ENCODE data around the gene RPTOR.

Gene RPTOR

GRCh38 chr17:80770881-80771611, 226.4 kb downstream of the RPTOR start:
- no peak for DNase-seq

DNA sequence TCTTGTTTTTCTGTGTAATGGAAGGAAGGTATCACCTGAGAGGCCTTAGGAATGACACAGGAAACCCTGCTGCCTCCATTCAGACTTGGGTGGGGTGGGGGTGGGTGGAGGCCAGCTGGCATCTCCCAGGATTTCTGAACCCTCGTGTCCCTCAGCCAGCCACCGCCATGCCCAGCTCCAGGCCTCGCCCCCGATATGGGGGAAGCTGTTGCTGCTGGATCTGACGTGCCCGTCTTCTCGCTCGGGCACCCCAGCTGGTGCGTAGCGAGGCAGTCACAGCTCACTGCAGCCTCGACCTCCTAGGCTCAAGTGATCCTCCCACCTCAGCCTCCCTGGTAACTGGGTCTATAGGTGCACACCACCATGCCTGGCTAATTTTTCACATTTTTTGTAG, 227.0 kb downstream of the RPTOR start:
- DNase-seq, result no peak

DNA sequence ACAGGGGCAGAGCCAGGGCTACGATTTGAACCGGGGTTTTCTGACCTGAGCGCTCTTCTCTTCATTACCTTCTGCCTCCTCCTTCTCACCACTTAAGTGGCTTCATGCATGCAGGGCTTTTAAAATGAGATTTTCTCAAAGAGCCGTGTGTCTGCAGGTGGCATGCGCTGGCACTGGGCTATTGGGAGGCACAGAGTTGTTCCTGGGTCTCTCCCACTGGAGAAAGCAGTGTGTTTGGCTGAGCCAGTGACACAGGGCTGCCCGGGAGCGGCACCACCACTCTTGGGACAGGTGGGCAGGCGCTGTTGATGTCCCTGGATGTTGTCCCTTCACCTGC, 228.2 kb downstream of the RPTOR start:
- no peak for DNase-seq

GRCh38 chr17:80773243-80773991, 228.8 kb downstream of the RPTOR start:
- no peak for DNase-seq

- no peak for DNase-seq
Observed at GRCh38 chr17:80774146-80774545, 229.5 kb downstream of the RPTOR start.

DNA sequence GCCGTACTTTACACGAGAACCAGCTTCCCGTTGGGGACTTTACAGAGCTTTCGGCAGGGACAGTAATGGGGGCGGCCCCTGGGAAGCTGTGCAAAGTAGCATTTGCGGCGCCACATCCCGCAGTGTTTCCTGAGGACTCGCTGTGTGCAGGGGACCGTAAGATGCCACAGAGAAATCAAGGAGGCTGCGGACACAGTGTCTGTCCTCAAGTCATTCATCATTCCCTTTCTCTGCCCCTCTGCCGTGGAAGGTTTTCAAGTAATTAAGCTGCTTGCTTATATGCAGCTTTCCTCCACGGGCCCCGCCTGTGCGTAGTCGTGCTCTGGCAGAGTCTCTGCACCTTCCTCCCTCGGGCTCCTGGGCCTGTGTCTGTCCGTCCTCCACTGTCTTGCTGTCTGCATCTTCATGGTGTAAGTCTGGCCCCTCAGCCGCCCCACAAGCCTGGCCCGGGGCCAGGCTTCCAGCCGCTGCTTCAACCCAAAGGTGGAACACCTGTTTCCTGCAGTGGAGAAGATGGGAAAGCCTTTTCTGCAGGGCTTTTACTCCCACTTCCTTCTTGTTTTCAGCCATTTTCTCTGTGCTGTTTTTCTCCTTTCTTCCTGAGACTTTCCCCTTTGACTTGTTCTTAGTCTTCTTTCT, 230.1 kb downstream of the RPTOR start:
- no peak for DNase-seq

DNA sequence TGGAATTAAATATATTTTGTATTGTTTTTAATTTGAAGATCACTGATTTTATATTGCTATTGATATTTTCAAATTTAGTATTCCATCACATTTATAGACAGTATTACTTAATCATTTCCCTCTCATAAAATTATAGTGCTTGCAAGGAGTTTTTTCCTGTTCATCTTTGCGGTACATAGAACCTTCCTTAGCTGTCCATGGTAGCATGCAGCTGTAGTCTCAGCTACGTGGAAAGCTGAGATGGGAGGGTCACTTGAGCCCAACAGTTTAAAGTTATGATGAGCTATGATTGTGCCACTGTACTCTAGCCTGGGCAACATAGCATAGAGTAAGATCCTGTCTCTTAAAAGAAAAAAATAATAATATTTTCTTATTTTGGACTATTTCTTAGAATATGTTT, 231.2 kb downstream of the RPTOR start:
- DNase-seq, result no peak

DNA sequence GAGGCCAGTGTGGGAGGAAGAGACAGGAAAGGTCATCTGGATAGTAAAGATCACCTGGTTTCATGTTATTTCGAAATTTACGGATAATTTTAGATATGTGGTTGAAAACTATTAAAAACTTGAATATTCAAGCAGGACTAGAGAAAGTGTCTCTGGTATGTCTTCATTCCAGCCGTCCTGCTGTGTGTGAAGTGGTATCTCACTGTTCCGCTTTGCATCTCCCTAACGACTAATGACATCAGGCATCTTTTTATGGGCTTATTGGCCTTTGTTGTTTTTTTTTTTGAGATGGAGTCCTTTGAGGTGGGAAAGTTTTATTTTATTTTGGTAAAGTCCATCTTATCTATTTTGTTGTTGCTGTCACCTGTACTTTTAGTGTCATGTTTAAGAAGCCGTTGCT, 232.6 kb downstream of the RPTOR start:
- DNase-seq, result no peak

DNA sequence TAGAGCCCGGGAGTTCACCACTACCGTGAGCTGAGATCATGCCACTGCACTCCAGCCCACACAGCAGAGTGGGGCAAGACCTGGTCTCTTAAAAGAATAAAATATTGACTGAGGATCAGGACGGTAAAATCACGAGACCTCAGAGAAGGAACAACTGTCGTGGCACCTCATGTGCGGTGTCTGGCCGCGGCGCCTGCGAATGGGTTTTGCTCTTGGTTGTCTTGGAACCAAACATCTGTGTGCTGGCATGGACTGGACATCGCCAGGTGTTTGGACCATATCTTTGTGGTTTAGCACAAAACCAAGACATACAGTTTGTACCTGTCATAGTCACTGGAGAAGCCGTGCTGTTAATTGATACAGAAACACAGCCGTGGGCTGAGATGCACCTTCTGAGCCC, 234.1 kb downstream of the RPTOR start:
- DNase-seq, result no peak

DNA sequence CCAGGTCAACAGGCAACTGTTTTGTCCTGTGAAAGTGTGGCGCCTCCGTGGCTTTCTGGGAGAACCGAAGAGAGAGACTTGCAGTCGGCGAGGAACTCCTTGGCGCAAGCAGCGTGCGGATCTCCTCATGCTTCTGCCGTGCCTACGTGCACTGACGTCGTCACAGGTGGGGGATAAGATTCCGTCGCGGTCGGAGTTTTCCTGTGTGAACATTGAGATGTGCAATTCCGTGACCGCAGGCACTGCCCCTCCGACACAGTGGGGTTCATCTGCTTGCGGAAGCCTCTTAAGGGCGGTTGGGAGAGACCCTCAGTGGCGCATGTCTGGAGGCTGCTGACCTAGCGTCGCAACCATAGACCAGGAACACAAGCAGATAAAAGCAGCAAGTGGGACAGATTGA, 234.7 kb downstream of the RPTOR start:
- no peak for DNase-seq

DNA sequence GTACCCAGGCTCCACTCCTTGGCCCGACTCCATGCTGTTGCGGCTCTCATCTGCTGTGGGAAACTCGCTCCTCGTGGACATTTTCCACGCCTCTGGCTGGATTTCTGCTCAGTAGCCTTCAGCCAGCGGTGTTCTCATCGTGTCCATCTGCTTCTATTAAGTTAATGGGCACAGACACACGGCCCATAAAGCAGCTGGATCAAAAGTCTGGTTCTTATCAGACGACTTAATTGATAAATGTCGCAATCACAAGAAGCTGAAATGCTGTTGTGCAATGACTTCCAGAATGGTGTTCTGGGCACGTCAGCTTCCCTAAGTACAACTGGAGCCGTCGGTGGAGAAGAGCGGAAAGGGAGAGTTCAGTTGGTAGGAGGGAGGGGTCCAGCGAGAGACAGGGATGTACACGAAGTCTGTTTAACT, 235.3 kb downstream of the RPTOR start:
- DNase-seq, result no peak

DNA sequence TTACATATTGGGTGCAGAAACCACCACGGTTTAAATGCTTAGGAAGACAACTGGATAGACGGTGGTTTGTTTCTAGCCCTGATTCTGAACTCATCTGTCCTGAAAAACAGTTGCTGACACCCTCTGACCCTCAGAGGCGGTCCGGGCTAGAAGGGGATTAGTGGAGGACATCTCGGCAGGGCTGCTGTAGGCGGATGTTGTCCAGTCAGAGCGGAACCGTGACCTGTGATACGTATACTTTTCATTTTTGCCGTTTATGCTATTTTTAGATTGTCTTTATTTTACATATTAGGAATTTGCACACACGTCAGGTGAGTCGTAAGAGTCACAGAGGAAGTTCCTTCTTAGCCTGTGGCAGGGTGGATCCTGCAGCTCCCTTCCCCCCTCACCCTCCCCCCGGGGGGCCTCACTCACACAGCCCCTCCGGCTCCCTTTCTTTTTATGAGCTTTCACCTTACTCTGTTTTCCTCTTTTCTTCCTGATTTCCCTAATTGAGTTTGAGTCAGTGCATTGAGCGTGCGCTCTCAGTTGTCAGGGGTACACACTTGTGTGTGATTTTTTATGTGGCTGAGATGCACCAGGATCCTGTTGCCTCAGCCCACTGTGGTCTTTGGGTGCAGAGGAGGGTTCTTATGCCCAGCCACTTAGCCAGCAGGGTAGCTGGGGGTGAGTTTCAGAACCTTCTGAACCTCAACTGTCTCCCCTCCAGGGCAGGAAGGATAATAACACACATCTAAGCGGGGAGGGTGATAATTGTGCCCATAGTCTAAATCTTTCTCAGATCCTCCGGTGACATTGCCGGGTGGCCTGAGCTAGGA, 236.0 kb downstream of the RPTOR start:
- DNase-seq, result no peak

DNA sequence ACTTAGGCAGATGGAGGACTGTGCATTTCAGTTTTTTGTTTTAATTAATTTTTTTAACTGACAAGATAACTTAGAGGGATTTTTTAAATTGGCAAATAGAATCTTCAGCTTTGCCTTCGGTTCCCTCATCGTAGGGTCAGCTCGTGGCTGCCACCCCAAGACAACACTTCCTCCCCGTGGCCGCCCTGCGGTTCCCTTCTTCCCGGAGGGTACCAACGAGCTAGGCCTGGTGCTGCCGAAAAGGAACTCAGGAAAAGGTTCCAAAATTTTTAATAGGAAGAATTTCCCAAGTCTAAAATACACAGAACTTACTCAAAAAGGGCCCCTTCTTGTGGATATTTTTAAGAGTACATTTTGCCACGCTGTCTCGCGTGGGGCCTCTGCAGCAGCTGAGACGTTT, 236.6 kb downstream of the RPTOR start:
- no peak for DNase-seq

- DNase-seq, result no peak
Observed at GRCh38 chr17:80781807-80782277, 237.2 kb downstream of the RPTOR start.

- no peak for DNase-seq
Observed at GRCh38 chr17:80782536-80783427, 238.1 kb downstream of the RPTOR start.

- DNase-seq, result no peak
Observed at GRCh38 chr17:80783486-80783885, 238.8 kb downstream of the RPTOR start.

DNA sequence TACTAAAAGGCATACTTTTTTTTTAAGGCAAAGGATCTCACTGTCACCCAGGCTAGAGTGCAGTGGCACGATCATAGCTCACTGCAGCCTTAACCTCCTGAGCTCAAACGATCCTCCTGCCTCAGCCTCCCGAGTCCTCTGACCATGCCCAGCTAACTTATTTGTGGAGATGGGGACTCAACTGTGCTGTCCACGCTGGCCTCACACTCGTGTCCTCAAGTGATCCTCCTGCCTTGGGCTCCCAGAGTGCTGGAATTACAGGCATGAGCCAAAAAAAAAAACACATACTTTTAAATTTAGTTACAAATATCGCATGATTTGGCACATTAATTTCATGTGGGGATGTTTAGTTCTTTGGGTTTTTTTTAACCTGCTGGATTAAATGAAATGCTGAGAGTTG, 239.3 kb downstream of the RPTOR start:
- DNase-seq, result no peak

GRCh38 chr17:80785477-80786178, 241.0 kb downstream of the RPTOR start:
- peak; percentile 41 for DNase-seq

DNA sequence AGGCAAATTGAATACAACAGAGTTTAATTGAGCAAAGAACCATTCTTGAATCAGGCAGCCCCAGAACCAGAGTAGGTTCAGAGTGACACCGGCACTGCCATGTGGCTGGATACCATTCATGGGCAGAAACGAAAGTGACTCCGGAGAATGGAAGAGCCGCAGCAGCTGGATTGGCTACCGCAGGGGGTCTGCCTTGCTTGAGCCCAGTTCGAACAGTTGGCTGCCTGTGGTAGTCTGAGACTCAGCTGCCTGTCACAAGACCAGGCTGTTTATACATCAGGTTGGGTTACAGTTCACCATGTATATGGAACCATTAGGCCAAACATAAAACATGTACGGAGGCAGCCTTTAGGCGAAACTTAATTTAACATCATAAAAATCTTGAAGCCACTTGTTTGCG, 241.8 kb downstream of the RPTOR start:
- no peak for DNase-seq

DNA sequence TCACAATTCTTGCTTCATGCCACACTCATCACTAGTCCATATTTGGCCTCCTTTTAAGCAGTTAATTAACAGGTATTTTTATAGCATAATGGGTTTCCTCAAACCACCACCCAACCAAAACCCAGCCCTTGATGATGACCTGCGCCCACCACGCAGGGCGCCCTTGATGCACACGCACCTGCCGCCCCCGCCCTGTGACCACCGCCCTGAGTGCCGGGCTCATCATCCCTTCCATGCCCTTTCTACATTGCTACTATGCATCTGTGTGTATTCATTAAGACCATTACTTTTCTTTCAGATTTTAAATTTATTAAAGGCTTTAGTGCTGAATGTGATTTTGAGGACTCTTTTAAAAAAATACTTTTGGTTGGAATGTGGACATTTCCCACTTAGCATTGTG, 242.2 kb downstream of the RPTOR start:
- DNase-seq, result no peak

GRCh38 chr17:80787881-80788280, 243.2 kb downstream of the RPTOR start:
- no peak for DNase-seq
